GM23248 (cell line): ENCODE results near the gene CELA3B. TPM values are rescaled to one million over a fixed set of nuclear protein-coding genes. Genes with fewer than 3 reads are reported as not detected.
"Not testable (repeated sequence)": the region's sequence is repeated elsewhere in the genome, so short reads cannot be mapped to it uniquely, and the experiment has no call there.

ENCODE experiments used
- DNase-seq: peaks from one replicate; pipeline ENCODE4 v3.0.0-alpha.2; 2015
- H2AFZ ChIP-seq: fragments of 200-600 bp; sonication (generic); 2 replicates; pipeline ENCODE4 v1.6.1; 2016; ENCODE audit warnings: antibody characterized with exemption
- H3F3A ChIP-seq: fragments of 200-600 bp; sonication (generic); 2 replicates; pipeline ENCODE4 v1.6.1; 2016; ENCODE audit warnings: mild to moderate bottlenecking, antibody characterized with exemption, mixed run types; ENCODE audit not compliant: insufficient read depth
- H3K27ac ChIP-seq: fragments of 200-600 bp; sonication (generic); 2 replicates; pipeline ENCODE4 v1.5.1; 2016; ENCODE audit warnings: mild to moderate bottlenecking
- H3K27me3 ChIP-seq: fragments of 200-600 bp; sonication (generic); replicated peaks from 2 replicates; pipeline ENCODE4 v1.6.1; 2016; ENCODE audit warnings: mild to moderate bottlenecking; ENCODE audit not compliant: insufficient read depth
- H3K36me3 ChIP-seq: fragments of 200-600 bp; sonication (generic); 2 replicates; pipeline ENCODE4 v1.6.1; 2016; ENCODE audit warnings: low read depth, mild to moderate bottlenecking
- H3K4me1 ChIP-seq: fragments of 200-600 bp; sonication (generic); 2 replicates; pipeline ENCODE4 v1.6.1; 2016; ENCODE audit warnings: mild to moderate bottlenecking; ENCODE audit not compliant: insufficient read depth
- H3K4me2 ChIP-seq: fragments of 200-600 bp; sonication (generic); one replicate; pipeline ENCODE4 v1.6.1; 2016; ENCODE audit warnings: mild to moderate bottlenecking; ENCODE audit not compliant: unreplicated experiment
- H3K4me3 ChIP-seq: fragments of 200-600 bp; sonication (generic); 2 replicates; pipeline ENCODE4 v1.5.1; 2016; ENCODE audit warnings: mild to moderate bottlenecking
- H3K79me2 ChIP-seq: fragments of 200-600 bp; sonication (generic); 2 replicates; pipeline ENCODE4 v1.6.1; 2016; ENCODE audit warnings: mild to moderate bottlenecking; ENCODE audit not compliant: insufficient read depth
- H3K9ac ChIP-seq: fragments of 200-600 bp; sonication (generic); 2 replicates; pipeline ENCODE4 v1.6.1; 2016; ENCODE audit warnings: mild to moderate bottlenecking
- H3K9me2 ChIP-seq: fragments of 200-600 bp; sonication (generic); 2 replicates; pipeline ENCODE4 v1.6.1; 2016; ENCODE audit warnings: mixed run types, mild to moderate bottlenecking, moderate library complexity; ENCODE audit not compliant: insufficient read depth
- H3K9me3 ChIP-seq: fragments of 200-600 bp; sonication (generic); one replicate; pipeline ENCODE4 v1.6.1; 2017; ENCODE audit warnings: low read depth
- H4K20me1 ChIP-seq: fragments of 200-600 bp; sonication (generic); 2 replicates; pipeline ENCODE4 v1.6.0; 2016; ENCODE audit not compliant: insufficient read depth
- EZH2 ChIP-seq: fragments of 200-600 bp; sonication (generic); IDR thresholded peaks from 2 replicates; pipeline ENCODE4 v1.6.1; 2018; ENCODE audit warnings: antibody characterized with exemption, mild to moderate bottlenecking; ENCODE audit not compliant: insufficient read depth, poor library complexity, severe bottlenecking
- EZH2phosphoT487 ChIP-seq: fragments of 200-600 bp; sonication (generic); IDR thresholded peaks from 2 replicates; pipeline ENCODE4 v1.6.1; 2018; ENCODE audit warnings: antibody characterized with exemption, moderate library complexity, mild to moderate bottlenecking, low read depth; ENCODE audit not compliant: insufficient read depth
- WGBS, 2 experiments: methylation state at CpG; one replicate each; pipeline ENCODE4 v1.1.6; 2015 to 2017; ENCODE audit warnings: low lambda C conversion rate in 2 of 2, low coverage in 1 of 2; ENCODE audit errors: missing lambda C conversion rate in 2 of 2; 5-methylcytosine and 5-hydroxymethylcytosine counted together
- in situ Hi-C: fragments of 300-500 bp; cut with MboI; formaldehyde crosslinking; loops from 2 replicates; pipeline ENCODE4 v1.15.0; 2020
- polyA plus RNA-seq: library from polyadenylated mRNA; unstranded; fragments of >200 nt; fragmentation: Nextera tagmentation; extraction: Ambion mirVana; gene quantifications from 2 replicates; pipeline ENCODE4 v1.2.1, GENCODE V29; 2016
- total RNA-seq: library from RNA; depleted of rRNA; stranded (reverse); fragments of >200 nt; shearing (Covaris generic); gene quantifications from 2 replicates; pipeline ENCODE4 v1.2.3, GENCODE V29; 2014

The CELA3B gene
- total and polyA plus RNA-seq, 2 experiments from 2014 or later: not detected

- TF ChIP-seq EZH2: no peak
- TF ChIP-seq EZH2phosphoT487: no peak
- H3K9me2 ChIP-seq: no peaks in the 10 kb centered on the region
- DNase-seq: no peak
- WGBS, 2 experiments: 87 to 89% methylated on average over 10 of the region's 10 CpGs
- H4K20me1 ChIP-seq: no peaks in the 10 kb centered on the region
- in situ Hi-C loops: no loop called here
- no peaks in the 10 kb centered on the region for H3K79me2 ChIP-seq
- peaks cover 45% of the 10 kb centered on the region for H3K4me1 ChIP-seq
- H2AFZ ChIP-seq: no peak overlapping the region
- H3K27me3 ChIP-seq: no peaks in the 10 kb centered on the region
- peaks cover 33% of the 10 kb centered on the region for H3F3A ChIP-seq
- H3K36me3 ChIP-seq: no peaks in the 10 kb centered on the region
- no peak overlapping the region for H3K9ac ChIP-seq
- H3K9me3 ChIP-seq: no peaks in the 10 kb centered on the region
- H3K27ac ChIP-seq: no peak overlapping the region
- no peak overlapping the region for H3K4me2 ChIP-seq
- H3K4me3 ChIP-seq: no peak overlapping the region
Measured at GRCh38 chr1:21942464-21942863, 34.4 kb upstream of the CELA3B start.

GRCh38 chr1:21942959-21943640 lies 33.7 kb upstream of the CELA3B start:
- Histone ChIP-seq H3K4me2 (peak overlapping the region; percentile 6), H3K4me1 (peaks cover 41% of the 10 kb centered on the region), H3F3A (peaks cover 27% of the 10 kb centered on the region), H3K27ac (0 out of 2 replicates have a peak overlapping the region, but pooled peaks have one; percentile 7)
- H3K9me3 ChIP-seq, H3K79me2 ChIP-seq, H3K36me3 ChIP-seq, H4K20me1 ChIP-seq, H3K27me3 ChIP-seq, H3K9me2 ChIP-seq, H3K9ac ChIP-seq, in situ Hi-C loops, H3K4me3 ChIP-seq, H2AFZ ChIP-seq: not testable (repeated sequence)
- 53 to 59% methylated on average over 19 of the region's 19 CpGs for WGBS, 2 experiments
- DNase-seq: peak; percentile 73

GRCh38 chr1:21944733-21945073 lies 32.1 kb upstream of the CELA3B start:
- H3K79me2 ChIP-seq: no peaks in the 10 kb centered on the region
- 67 to 78% methylated on average over 3 of the region's 3 CpGs for WGBS, 2 experiments
- H3K27me3 ChIP-seq: no peaks in the 10 kb centered on the region
- H3K4me1 ChIP-seq: peaks cover 28% of the 10 kb centered on the region
- H3K9me2 ChIP-seq: no peaks in the 10 kb centered on the region
- peak overlapping the region; percentile 23 for H2AFZ ChIP-seq
- DNase-seq: no peak
- H3K9me3 ChIP-seq: no peaks in the 10 kb centered on the region
- in situ Hi-C loops: no loop called here
- H3K4me3 ChIP-seq: no peak overlapping the region
- TF ChIP-seq EZH2phosphoT487 (no peak), EZH2 (no peak)
- H3K36me3 ChIP-seq: no peaks in the 10 kb centered on the region
- no peak overlapping the region; the same call in 1 of the 2 replicates for H3K9ac ChIP-seq
- H3K4me2 ChIP-seq: no peak overlapping the region
- no peak overlapping the region for H3K27ac ChIP-seq
- H4K20me1 ChIP-seq: no peaks in the 10 kb centered on the region
- H3F3A ChIP-seq: peaks cover 13% of the 10 kb centered on the region

- H3K36me3 ChIP-seq: no peaks in the 10 kb centered on the region
- H3K9me2 ChIP-seq: no peaks in the 10 kb centered on the region
- no peak overlapping the region for H3K4me2 ChIP-seq
- H2AFZ ChIP-seq: no peak overlapping the region
- peaks cover 18% of the 10 kb centered on the region for H3K4me1 ChIP-seq
- no peaks in the 10 kb centered on the region for H3K79me2 ChIP-seq
- H3K27ac ChIP-seq: no peak overlapping the region
- 45 to 53% methylated on average over 11 of the region's 11 CpGs for WGBS, 2 experiments
- H3K27me3 ChIP-seq: no peaks in the 10 kb centered on the region
- no peak overlapping the region for H3K9ac ChIP-seq
- in situ Hi-C loops: no loop called here
- DNase-seq: no peak
- TF ChIP-seq EZH2phosphoT487: no peak
- TF ChIP-seq EZH2: no peak
- H4K20me1 ChIP-seq: no peaks in the 10 kb centered on the region
- no peaks in the 10 kb centered on the region for H3K9me3 ChIP-seq
- H3K4me3 ChIP-seq: no peak overlapping the region
- 0 out of 2 replicates have a peak, but pooled peaks cover 5% of the 10 kb centered on the region for H3F3A ChIP-seq
Measured at GRCh38 chr1:21946836-21947587, 29.8 kb upstream of the CELA3B start.
